ENCODE measurements around the gene PYURF.
A peak's percentile ranks its signal among the peaks of the same experiment; 100 is the strongest.

The PYURF gene

GRCh38 chr4:88528861-88529260 lies 5.3 kb upstream of the PYURF start:
- H3K4me3 ChIP-seq (ENCODE audit: low read length): no peak overlapping the region
- no peaks in the 10 kb centered on the region for H3K27me3 ChIP-seq (replicated peaks; ENCODE audit: control insufficient read depth, insufficient read depth, low read length)
- no peaks in the 10 kb centered on the region for H3K9me3 ChIP-seq (ENCODE audit: control insufficient read depth, low read length)
- no peaks in the 10 kb centered on the region for H3K36me3 ChIP-seq (ENCODE audit: control insufficient read depth, insufficient read depth, low read length, severe bottlenecking)
- DNase-seq (ENCODE audit: low read depth): peak; percentile 21
- H3K4me1 ChIP-seq (ENCODE audit: control insufficient read depth, insufficient read depth, low read length): peaks cover 22% of the 10 kb centered on the region
- no peak overlapping the region for H3K9ac ChIP-seq (ENCODE audit: low read length)

GRCh38 chr4:88527787-88528186 lies 4.2 kb upstream of the PYURF start:
- DNase-seq (ENCODE audit: low read depth): no peak
- no peaks in the 10 kb centered on the region for H3K36me3 ChIP-seq (ENCODE audit: control insufficient read depth, insufficient read depth, low read length, severe bottlenecking)

GRCh38 chr4:88526221-88526815 lies 2.7 kb upstream of the PYURF start:
- Histone ChIP-seq H3K36me3 (ENCODE audit: control insufficient read depth, insufficient read depth, low read length, severe bottlenecking) (peaks cover 5% of the 10 kb centered on the region), H3K27me3 (replicated peaks; ENCODE audit: control insufficient read depth, insufficient read depth, low read length) (no peaks in the 10 kb centered on the region), H3K4me1 (ENCODE audit: control insufficient read depth, insufficient read depth, low read length) (peaks cover 31% of the 10 kb centered on the region), H3K9me3 (ENCODE audit: control insufficient read depth, low read length) (no peaks in the 10 kb centered on the region), H3K4me3 (ENCODE audit: low read length) (no peak overlapping the region), H3K9ac (ENCODE audit: low read length) (peak overlapping the region; percentile 99)
- DNase-seq (ENCODE audit: low read depth): peak; percentile 74

More at GRCh38 chr4:88527787-88528186, 4.2 kb upstream of the PYURF start:
- Histone ChIP-seq H3K4me3 (ENCODE audit: low read length) (no peak overlapping the region), H3K9ac (ENCODE audit: low read length) (no peak overlapping the region), H3K4me1 (ENCODE audit: control insufficient read depth, insufficient read depth, low read length) (peaks cover 19% of the 10 kb centered on the region), H3K27me3 (replicated peaks; ENCODE audit: control insufficient read depth, insufficient read depth, low read length) (no peaks in the 10 kb centered on the region), H3K9me3 (ENCODE audit: control insufficient read depth, low read length) (no peaks in the 10 kb centered on the region)

- peaks cover 35% of the 10 kb centered on the region for H3K4me1 ChIP-seq (ENCODE audit: control insufficient read depth, insufficient read depth, low read length)
- peaks cover 22% of the 10 kb centered on the region for H3K36me3 ChIP-seq (ENCODE audit: control insufficient read depth, insufficient read depth, low read length, severe bottlenecking)
- H3K27me3 ChIP-seq (replicated peaks; ENCODE audit: control insufficient read depth, insufficient read depth, low read length): no peaks in the 10 kb centered on the region
- H3K9ac ChIP-seq (ENCODE audit: low read length): peak overlapping the region; percentile 99
- no peak for DNase-seq (ENCODE audit: low read depth)
- H3K9me3 ChIP-seq (ENCODE audit: control insufficient read depth, low read length): no peaks in the 10 kb centered on the region
- peak overlapping the region; percentile 95 for H3K4me3 ChIP-seq (ENCODE audit: low read length)
Measured at GRCh38 chr4:88524171-88524570, 595 bp upstream of the PYURF start.

GRCh38 chr4:88522702-88523324 lies 763 bp downstream of the PYURF start:
- peak overlapping the region; percentile 99 for H3K9ac ChIP-seq (ENCODE audit: low read length)
- H3K36me3 ChIP-seq (ENCODE audit: control insufficient read depth, insufficient read depth, low read length, severe bottlenecking): peaks cover 22% of the 10 kb centered on the region
- H3K27me3 ChIP-seq (replicated peaks; ENCODE audit: control insufficient read depth, insufficient read depth, low read length): no peaks in the 10 kb centered on the region
- no peaks in the 10 kb centered on the region for H3K9me3 ChIP-seq (ENCODE audit: control insufficient read depth, low read length)
- peak overlapping the region; percentile 95 for H3K4me3 ChIP-seq (ENCODE audit: low read length)
- peaks cover 35% of the 10 kb centered on the region for H3K4me1 ChIP-seq (ENCODE audit: control insufficient read depth, insufficient read depth, low read length)
- peak; percentile 70 for DNase-seq (ENCODE audit: low read depth)

GRCh38 chr4:88518911-88519310 lies 4.7 kb downstream of the PYURF start:
- H3K4me3 ChIP-seq (ENCODE audit: low read length): no peak overlapping the region
- no peak for DNase-seq (ENCODE audit: low read depth)
- H3K4me1 ChIP-seq (ENCODE audit: control insufficient read depth, insufficient read depth, low read length): peaks cover 16% of the 10 kb centered on the region
- no peaks in the 10 kb centered on the region for H3K9me3 ChIP-seq (ENCODE audit: control insufficient read depth, low read length)
- peaks cover 22% of the 10 kb centered on the region for H3K36me3 ChIP-seq (ENCODE audit: control insufficient read depth, insufficient read depth, low read length, severe bottlenecking)
- no peak overlapping the region for H3K9ac ChIP-seq (ENCODE audit: low read length)
- H3K27me3 ChIP-seq (replicated peaks; ENCODE audit: control insufficient read depth, insufficient read depth, low read length): no peaks in the 10 kb centered on the region

- Histone ChIP-seq H3K4me1 (ENCODE audit: control insufficient read depth, insufficient read depth, low read length) (peaks cover 16% of the 10 kb centered on the region), H3K9ac (ENCODE audit: low read length) (no peak overlapping the region), H3K36me3 (ENCODE audit: control insufficient read depth, insufficient read depth, low read length, severe bottlenecking) (peaks cover 22% of the 10 kb centered on the region), H3K9me3 (ENCODE audit: control insufficient read depth, low read length) (no peaks in the 10 kb centered on the region), H3K27me3 (replicated peaks; ENCODE audit: control insufficient read depth, insufficient read depth, low read length) (no peaks in the 10 kb centered on the region), H3K4me3 (ENCODE audit: low read length) (no peak overlapping the region)
- DNase-seq (ENCODE audit: low read depth): no peak
Measured at GRCh38 chr4:88517825-88518224, 5.8 kb downstream of the PYURF start.

GRCh38 chr4:88516746-88517145 lies 6.8 kb downstream of the PYURF start:
- Histone ChIP-seq H3K4me1 (ENCODE audit: control insufficient read depth, insufficient read depth, low read length) (peaks cover 8% of the 10 kb centered on the region), H3K4me3 (ENCODE audit: low read length) (no peak overlapping the region), H3K9me3 (ENCODE audit: control insufficient read depth, low read length) (no peaks in the 10 kb centered on the region), H3K9ac (ENCODE audit: low read length) (no peak overlapping the region), H3K36me3 (ENCODE audit: control insufficient read depth, insufficient read depth, low read length, severe bottlenecking) (peaks cover 21% of the 10 kb centered on the region), H3K27me3 (replicated peaks; ENCODE audit: control insufficient read depth, insufficient read depth, low read length) (no peaks in the 10 kb centered on the region)
- no peak for DNase-seq (ENCODE audit: low read depth)

- Histone ChIP-seq H3K36me3 (ENCODE audit: control insufficient read depth, insufficient read depth, low read length, severe bottlenecking) (peaks cover 3% of the 10 kb centered on the region), H3K4me3 (ENCODE audit: low read length) (no peak overlapping the region), H3K27me3 (replicated peaks; ENCODE audit: control insufficient read depth, insufficient read depth, low read length) (no peaks in the 10 kb centered on the region), H3K9ac (ENCODE audit: low read length) (no peak overlapping the region), H3K9me3 (ENCODE audit: control insufficient read depth, low read length) (no peaks in the 10 kb centered on the region), H3K4me1 (ENCODE audit: control insufficient read depth, insufficient read depth, low read length) (no peaks in the 10 kb centered on the region)
- DNase-seq (ENCODE audit: low read depth): no peak
Measured at GRCh38 chr4:88514557-88515511, 8.7 kb downstream of the PYURF start.

- Histone ChIP-seq H3K4me3 (ENCODE audit: low read length) (no peak overlapping the region), H3K9ac (ENCODE audit: low read length) (no peak overlapping the region), H3K4me1 (ENCODE audit: control insufficient read depth, insufficient read depth, low read length) (no peaks in the 10 kb centered on the region), H3K9me3 (ENCODE audit: control insufficient read depth, low read length) (no peaks in the 10 kb centered on the region), H3K36me3 (ENCODE audit: control insufficient read depth, insufficient read depth, low read length, severe bottlenecking) (no peaks in the 10 kb centered on the region), H3K27me3 (replicated peaks; ENCODE audit: control insufficient read depth, insufficient read depth, low read length) (no peaks in the 10 kb centered on the region)
- no peak for DNase-seq (ENCODE audit: low read depth)
Measured at GRCh38 chr4:88511236-88511635, 12.3 kb downstream of the PYURF start.

- no peaks in the 10 kb centered on the region for H3K9me3 ChIP-seq (ENCODE audit: control insufficient read depth, low read length)
- no peak overlapping the region for H3K4me3 ChIP-seq (ENCODE audit: low read length)
Measured at GRCh38 chr4:88503344-88503743, 20.2 kb downstream of the PYURF start.

More at GRCh38 chr4:88503344-88503743, 20.2 kb downstream of the PYURF start:
- H3K27me3 ChIP-seq (replicated peaks; ENCODE audit: control insufficient read depth, insufficient read depth, low read length): no peaks in the 10 kb centered on the region
- DNase-seq (ENCODE audit: low read depth): no peak
- H3K4me1 ChIP-seq (ENCODE audit: control insufficient read depth, insufficient read depth, low read length): no peaks in the 10 kb centered on the region
- no peaks in the 10 kb centered on the region for H3K36me3 ChIP-seq (ENCODE audit: control insufficient read depth, insufficient read depth, low read length, severe bottlenecking)
- H3K9ac ChIP-seq (ENCODE audit: low read length): no peak overlapping the region

Data from adipocyte (in vitro differentiated cells).